Immature natural killer cell (primary cell): ENCODE measurements around the gene GPR17. TPM values are rescaled to one million over a fixed set of nuclear protein-coding genes. Genes with fewer than 3 reads are reported as not detected.

Experiments
- DNase-seq, 3 donors: peaks; one replicate each; pipeline ENCODE4 v3.0.0; 2022; ENCODE audit warnings: mixed read lengths in 1 of 3
- H3K27ac Mint-ChIP-seq, 6 donors: one replicate each; pipeline ENCODE4 v1.8.0; 2020; ENCODE audit warnings: mixed read lengths in 6 of 6, mild to moderate bottlenecking in 5 of 6, inconsistent platforms in 4 of 6, moderate library complexity in 3 of 6
- H3K27me3 Mint-ChIP-seq, 3 donors: one replicate each; pipeline ENCODE4 v1.8.0; 2020 to 2021; ENCODE audit warnings: low read depth in 3 of 3, mild to moderate bottlenecking in 3 of 3, mixed read lengths in 3 of 3, moderate library complexity in 3 of 3, inconsistent platforms in 1 of 3
- H3K36me3 Mint-ChIP-seq, 3 donors: one replicate each; pipeline ENCODE4 v1.8.0; 2020; ENCODE audit warnings: mixed read lengths in 3 of 3, inconsistent platforms in 2 of 3, mild to moderate bottlenecking in 2 of 3
- H3K4me1 Mint-ChIP-seq, 2 donors: one replicate each; pipeline ENCODE4 v1.8.0; 2020; ENCODE audit warnings: inconsistent platforms in 2 of 2, mild to moderate bottlenecking in 2 of 2, mixed read lengths in 2 of 2, moderate library complexity in 1 of 2
- H3K4me3 Mint-ChIP-seq, 5 donors: one replicate each; pipeline ENCODE4 v1.8.0; 2020; ENCODE audit warnings: mild to moderate bottlenecking in 5 of 5, mixed read lengths in 5 of 5, inconsistent platforms in 3 of 5, moderate library complexity in 3 of 5
- H3K9me3 Mint-ChIP-seq, 6 donors: one replicate each; pipeline ENCODE4 v1.8.0; 2020; ENCODE audit warnings: mild to moderate bottlenecking in 6 of 6, mixed read lengths in 6 of 6, inconsistent platforms in 4 of 6, moderate library complexity in 3 of 6
- polyA plus RNA-seq, 3 donors: library from polyadenylated mRNA; unstranded; fragments of 300-500 nt; fragmentation: Illumina TruSeq; gene quantifications; one replicate each; pipeline ENCODE4 v1.2.3, GENCODE V29; 2021

GPR17 gene
- polyA plus RNA-seq, 3 donors from 2014 or later = not detected

DNA sequence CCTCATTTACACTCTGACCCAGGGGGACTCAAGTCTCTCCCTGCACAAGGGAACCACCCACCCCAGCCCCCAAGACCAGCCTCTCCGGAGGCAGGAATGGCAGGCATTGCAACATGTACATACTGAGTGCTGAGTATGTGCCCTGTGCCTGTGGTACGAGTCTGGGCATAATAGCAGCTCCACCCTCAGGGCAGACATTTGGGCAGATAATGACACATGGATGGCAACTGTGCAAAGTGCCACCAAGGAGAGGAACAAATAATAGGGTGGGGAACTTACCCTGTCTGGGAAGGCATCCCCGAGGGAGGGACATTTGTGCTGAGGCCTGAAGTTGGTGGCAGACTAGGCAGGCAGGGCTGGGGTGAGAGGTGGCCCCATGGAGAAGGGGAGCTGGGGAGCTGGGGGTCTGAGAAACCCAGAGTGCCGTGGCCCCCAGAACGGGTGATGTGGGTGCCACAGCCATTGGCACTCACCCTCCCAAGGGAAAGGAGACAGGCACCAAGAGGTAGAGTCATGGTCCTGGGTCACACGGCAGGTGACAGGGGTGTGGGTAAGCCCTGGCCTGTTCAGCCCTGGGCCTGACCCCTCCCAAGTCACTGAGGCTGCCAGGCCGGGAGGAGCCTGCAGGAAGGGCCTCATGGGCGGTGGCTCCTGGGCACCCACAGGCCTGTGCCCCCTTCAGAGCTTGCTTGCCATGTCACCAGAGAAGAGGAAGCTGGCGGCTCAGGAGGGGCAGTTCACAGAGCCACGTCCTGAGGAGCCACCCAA lies 15.7 kb upstream of the GPR17 start:
- H3K36me3 Mint-ChIP-seq = no peaks in the 10 kb centered on the region
- H3K4me3 Mint-ChIP-seq = no peak overlapping the region
- no peaks in the 10 kb centered on the region for H3K4me1 Mint-ChIP-seq
- peaks cover 0 to 2% (median 0%) of the 10 kb centered on the region in 3 donors for H3K27me3 Mint-ChIP-seq
- H3K27ac Mint-ChIP-seq = no peak overlapping the region
- DNase-seq = no peak
- no peaks in the 10 kb centered on the region for H3K9me3 Mint-ChIP-seq

DNA sequence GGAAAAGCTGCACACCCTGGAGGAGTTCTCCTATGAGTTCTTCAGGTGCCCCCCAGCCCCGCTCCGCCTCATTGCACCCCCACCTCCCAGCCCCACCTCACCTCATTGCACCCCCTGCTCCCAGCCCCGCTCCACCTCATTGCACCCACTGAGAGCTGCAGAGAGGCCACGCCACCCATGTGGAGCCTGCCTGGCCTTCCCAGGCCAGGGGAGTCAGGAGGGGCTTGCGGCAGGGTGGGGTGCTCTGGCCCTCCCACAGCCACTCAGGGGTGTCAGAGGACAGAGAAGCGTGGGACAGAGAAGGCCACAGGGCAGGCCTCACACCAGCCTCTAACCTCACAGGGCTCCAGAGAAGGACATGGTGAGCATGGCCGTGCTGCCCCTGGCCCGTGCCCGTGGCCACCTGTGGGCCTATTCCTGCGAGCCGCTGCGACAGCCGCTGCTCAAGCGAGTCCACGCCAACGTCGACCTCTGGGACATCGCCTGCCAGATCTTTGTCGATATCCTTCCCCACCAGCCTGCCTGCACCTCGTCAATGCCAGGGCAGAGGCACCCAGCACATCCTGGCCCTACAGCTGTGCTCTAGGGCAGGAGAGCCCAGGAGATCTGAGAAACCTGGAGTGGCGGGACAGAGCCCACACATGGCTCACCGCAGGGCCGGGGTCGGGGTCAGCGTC lies 15.0 kb upstream of the GPR17 start:
- Mint-ChIP-seq H3K27ac (no peak overlapping the region), H3K4me1 (no peaks in the 10 kb centered on the region), H3K4me3 (no peak overlapping the region)

DNA sequence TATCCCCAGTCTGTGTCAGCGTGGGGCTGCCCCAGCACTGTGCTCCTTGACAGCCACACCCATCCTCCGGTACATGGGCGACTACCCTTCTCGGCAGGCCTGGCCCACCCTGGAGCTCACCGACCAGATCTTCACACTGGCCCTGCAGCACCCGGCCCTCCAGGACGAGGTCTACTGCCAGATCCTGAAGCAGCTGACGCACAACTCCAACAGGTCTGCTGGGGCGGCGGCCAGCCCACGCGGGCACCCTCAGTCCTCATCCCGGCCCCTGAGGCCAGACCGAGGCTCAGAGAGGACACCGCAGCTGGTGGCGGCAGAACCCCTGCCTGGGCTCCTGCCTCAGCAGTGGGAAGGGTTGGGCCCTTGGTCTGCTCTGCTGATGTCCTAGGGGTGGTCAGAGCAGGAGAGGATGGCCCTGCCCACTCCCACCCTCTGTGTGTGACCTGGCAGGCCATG lies 14.4 kb upstream of the GPR17 start:
- Mint-ChIP-seq H3K36me3 (no peaks in the 10 kb centered on the region), H3K4me1 (no peaks in the 10 kb centered on the region), H3K27me3 (peaks cover 0 to 2% (median 0%) of the 10 kb centered on the region in 3 donors), H3K4me3 (no peak overlapping the region), H3K27ac (no peak overlapping the region), H3K9me3 (no peaks in the 10 kb centered on the region)
- DNase-seq = no peak

More for the DNA sequence above, 15.0 kb upstream of the GPR17 start:
- DNase-seq = no peak
- Mint-ChIP-seq H3K36me3 (no peaks in the 10 kb centered on the region), H3K27me3 (peaks cover 0 to 2% (median 0%) of the 10 kb centered on the region in 3 donors), H3K9me3 (no peaks in the 10 kb centered on the region)

DNA sequence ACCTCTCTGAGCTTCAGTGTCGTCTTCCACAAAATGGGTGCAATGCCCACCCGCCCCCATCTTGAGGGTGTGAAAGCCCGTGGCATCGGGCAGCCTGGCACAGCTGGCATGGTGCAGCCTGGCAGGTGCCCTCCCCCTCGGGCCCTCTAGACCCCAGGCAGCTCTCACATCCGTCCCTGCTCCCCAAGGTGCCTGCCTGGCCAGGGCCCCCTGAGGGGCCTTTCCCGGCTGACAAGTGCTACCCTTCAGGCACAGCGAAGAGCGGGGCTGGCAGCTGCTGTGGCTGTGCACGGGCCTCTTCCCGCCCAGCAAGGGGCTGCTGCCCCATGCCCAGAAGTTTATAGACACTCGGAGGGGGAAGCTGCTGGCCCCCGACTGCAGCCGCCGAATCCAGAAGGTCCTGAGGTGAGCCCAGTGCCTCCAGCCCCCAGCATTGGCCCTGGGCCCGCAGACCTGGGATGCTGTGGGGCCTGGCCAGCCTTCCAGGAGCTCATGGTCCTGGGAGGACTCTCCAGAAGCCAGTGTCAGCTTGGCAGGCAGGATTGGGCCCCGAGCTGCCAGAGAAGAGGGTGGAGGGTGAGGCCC lies 13.9 kb upstream of the GPR17 start:
- Mint-ChIP-seq H3K27ac (no peak overlapping the region), H3K9me3 (no peaks in the 10 kb centered on the region), H3K27me3 (peaks cover 0 to 2% (median 0%) of the 10 kb centered on the region in 3 donors), H3K4me3 (no peak overlapping the region), H3K36me3 (no peaks in the 10 kb centered on the region), H3K4me1 (no peaks in the 10 kb centered on the region)
- DNase-seq = no peak

DNA sequence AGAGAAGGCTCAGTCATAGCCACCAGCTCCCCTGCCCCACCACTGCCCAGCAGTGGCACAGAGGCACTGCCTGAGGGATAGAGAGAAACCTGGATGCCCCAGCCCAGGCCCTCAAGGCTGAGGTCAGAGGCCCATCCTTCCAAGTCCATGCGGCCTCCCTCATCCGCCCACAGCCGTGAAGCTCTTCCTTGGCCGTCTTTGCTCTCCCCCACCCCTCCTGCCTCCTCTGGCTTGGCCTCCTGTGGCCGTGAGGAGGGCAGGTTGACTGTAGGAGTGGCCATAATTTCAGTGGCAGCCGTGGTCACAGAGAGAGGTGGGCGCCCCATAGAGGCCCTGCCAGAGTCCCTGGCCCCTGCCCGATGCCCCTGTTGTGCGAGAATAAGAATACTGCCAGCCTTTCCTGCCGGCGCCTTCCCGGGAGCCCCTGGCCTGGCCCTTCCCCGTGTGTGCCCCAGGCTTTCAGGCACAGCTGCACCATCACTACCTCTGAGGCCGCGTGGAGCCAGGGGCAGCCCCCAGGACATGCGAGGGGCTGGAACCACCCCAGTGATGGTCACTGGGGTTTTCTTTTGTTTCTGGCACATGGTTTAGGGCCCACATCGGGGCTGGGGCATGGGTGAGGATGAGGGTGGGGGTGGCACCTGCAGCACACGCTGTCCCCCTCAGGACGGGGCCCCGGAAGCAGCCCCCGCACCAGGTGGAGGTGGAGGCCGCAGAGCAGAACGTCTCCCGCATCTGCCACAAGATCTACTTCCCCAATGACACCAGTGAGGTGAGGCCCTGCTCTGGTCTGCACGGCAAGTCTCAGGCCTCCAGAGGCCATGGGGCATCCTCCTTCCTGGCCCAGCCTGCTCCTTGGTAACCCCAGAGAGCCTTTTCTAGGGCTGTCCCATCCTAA lies 13.1 kb upstream of the GPR17 start:
- Mint-ChIP-seq H3K9me3 (no peaks in the 10 kb centered on the region), H3K27ac (no peak overlapping the region), H3K27me3 (peaks cover 0 to 2% (median 0%) of the 10 kb centered on the region in 3 donors), H3K4me1 (no peaks in the 10 kb centered on the region), H3K36me3 (no peaks in the 10 kb centered on the region), H3K4me3 (no peak overlapping the region)
- DNase-seq = no peak

DNA sequence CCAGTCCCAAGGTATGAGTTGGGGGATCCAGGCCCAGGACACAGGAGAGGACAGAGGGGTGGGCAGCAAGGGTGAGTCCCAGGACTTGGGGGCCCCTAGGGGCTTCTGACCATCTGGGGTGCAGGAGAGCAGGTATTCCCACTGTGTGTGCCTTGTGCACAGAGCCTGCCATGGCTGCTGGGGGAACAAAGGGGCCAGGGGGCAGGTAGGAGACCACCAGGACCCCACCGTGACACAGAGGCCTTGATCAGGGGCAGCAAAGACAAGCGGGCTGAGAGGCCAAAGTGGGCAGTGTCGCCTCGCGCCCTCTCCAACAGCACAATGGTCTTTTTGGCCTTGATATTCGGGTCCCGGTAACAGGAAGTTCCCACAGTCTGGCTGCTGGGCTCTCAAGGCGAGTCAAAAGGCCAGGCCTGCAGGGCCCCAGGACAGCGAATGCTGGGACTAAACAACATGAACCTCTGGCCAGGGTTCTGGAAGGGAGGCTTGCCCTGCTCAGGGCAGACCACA lies 12.3 kb upstream of the GPR17 start:
- no peak for DNase-seq
- H3K27me3 Mint-ChIP-seq = no peaks in the 10 kb centered on the region
- H3K4me1 Mint-ChIP-seq = no peaks in the 10 kb centered on the region
- H3K36me3 Mint-ChIP-seq = no peaks in the 10 kb centered on the region
- H3K27ac Mint-ChIP-seq = no peak overlapping the region
- H3K9me3 Mint-ChIP-seq = no peaks in the 10 kb centered on the region
- H3K4me3 Mint-ChIP-seq = no peak overlapping the region

DNA sequence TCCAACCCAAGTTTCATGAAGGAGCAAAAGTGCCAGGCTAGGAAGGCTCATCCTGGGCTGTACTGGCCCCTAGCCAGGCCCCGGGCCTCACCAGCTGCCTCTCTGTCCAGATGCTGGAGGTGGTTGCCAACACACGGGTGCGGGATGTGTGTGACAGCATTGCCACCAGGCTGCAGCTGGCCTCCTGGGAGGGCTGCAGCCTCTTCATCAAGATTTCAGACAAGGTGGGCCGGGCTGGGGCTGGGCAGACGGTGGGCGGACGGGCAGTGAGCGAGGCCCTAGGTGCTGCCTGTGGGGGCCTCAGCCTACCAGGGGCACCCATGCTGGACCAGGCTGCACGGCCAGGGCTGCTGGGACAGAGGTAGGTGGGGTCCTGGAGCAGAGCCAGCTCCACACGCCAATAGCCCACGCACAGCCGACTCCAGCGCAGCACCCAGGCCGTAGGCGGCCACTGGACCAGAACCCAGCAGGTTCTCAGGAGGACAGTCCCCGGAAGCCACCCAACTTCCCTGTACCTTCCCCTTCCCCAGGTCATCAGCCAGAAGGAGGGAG lies 11.8 kb upstream of the GPR17 start:
- Mint-ChIP-seq H3K27me3 (no peaks in the 10 kb centered on the region), H3K4me3 (no peak overlapping the region), H3K4me1 (no peaks in the 10 kb centered on the region), H3K27ac (no peak overlapping the region), H3K9me3 (no peaks in the 10 kb centered on the region), H3K36me3 (no peaks in the 10 kb centered on the region)
- no peak for DNase-seq

DNA sequence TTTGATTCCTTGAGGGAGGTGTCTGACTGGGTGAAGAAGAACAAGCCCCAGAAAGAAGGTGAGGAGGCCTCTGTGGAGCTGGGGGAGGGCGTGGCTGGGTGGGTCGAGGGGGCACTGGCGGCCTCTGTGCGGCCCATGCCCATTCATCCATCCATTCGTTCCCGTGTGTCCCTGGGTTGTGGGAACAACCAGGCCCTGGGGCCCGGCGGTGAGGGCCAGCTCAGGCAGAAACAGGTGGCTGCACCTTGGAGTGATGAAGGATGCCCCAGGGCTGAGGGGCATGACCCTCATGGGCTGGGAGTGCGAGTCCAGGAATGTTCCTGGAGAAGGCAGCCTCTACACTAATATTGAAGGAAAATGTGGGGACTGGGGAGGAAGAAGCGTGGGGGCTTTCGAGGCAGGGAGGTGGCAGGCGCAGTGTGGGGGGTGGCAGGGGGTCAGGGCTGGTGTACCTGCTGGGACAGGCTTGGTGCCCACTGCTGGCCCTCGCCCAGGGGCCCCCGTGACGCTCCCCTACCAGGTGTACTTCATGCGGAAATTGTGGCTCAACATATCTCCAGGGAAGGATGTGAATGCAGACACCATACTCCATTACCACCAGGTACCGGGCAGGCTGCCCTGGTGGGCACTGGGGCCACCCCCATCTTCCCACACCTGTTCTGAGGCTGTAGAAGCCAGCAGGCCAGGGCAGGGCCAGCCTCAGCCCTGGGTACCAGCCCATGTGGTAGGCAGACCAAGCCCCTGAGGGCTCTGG lies 11.2 kb upstream of the GPR17 start:
- DNase-seq = no peak
- H3K27me3 Mint-ChIP-seq = no peaks in the 10 kb centered on the region
- no peaks in the 10 kb centered on the region for H3K9me3 Mint-ChIP-seq
- H3K27ac Mint-ChIP-seq = no peak overlapping the region
- H3K36me3 Mint-ChIP-seq = no peaks in the 10 kb centered on the region
- no peak overlapping the region for H3K4me3 Mint-ChIP-seq
- no peaks in the 10 kb centered on the region for H3K4me1 Mint-ChIP-seq

DNA sequence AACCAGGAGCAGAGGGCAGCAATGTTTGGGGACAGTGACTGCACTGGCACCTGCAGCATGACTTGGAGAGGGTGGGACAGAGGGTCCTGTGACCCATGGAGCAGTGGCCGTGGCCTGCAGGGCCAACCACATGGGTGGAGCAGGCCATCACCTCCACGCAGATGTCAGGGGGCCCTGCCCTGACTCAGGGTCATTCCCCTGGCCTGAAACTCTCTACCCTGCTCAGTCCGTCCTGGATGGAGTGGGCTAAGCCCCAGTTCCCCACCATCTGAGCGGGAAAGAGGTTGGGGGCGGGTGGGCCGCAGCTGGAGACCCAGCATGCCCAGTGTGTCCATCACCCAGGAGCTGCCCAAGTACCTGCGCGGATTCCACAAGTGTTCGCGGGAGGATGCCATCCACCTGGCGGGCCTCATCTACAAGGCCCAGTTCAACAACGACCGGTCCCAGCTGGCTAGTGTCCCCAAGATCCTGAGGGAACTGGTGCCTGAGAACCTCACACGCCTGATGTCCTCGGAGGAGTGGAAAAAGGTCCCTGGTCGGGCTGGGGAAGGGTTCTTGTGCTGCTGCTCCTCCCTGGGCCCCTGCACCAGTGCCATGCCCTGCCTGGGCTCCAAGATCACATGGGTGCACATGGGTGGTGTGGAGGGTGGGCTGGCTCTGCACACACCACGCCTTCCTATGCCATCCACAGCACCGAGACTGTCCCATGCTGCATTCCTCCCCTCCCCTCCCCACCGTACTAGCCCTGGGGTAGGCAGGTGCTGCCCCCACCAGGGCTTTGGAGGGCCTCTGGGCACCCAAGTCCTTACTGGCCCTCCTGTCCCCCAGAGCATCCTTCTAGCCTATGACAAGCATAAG lies 10.3 kb upstream of the GPR17 start:
- no peak for DNase-seq
- Mint-ChIP-seq H3K4me3 (no peak overlapping the region), H3K9me3 (no peaks in the 10 kb centered on the region), H3K4me1 (no peaks in the 10 kb centered on the region), H3K27ac (no peak overlapping the region), H3K27me3 (no peaks in the 10 kb centered on the region), H3K36me3 (no peaks in the 10 kb centered on the region)

DNA sequence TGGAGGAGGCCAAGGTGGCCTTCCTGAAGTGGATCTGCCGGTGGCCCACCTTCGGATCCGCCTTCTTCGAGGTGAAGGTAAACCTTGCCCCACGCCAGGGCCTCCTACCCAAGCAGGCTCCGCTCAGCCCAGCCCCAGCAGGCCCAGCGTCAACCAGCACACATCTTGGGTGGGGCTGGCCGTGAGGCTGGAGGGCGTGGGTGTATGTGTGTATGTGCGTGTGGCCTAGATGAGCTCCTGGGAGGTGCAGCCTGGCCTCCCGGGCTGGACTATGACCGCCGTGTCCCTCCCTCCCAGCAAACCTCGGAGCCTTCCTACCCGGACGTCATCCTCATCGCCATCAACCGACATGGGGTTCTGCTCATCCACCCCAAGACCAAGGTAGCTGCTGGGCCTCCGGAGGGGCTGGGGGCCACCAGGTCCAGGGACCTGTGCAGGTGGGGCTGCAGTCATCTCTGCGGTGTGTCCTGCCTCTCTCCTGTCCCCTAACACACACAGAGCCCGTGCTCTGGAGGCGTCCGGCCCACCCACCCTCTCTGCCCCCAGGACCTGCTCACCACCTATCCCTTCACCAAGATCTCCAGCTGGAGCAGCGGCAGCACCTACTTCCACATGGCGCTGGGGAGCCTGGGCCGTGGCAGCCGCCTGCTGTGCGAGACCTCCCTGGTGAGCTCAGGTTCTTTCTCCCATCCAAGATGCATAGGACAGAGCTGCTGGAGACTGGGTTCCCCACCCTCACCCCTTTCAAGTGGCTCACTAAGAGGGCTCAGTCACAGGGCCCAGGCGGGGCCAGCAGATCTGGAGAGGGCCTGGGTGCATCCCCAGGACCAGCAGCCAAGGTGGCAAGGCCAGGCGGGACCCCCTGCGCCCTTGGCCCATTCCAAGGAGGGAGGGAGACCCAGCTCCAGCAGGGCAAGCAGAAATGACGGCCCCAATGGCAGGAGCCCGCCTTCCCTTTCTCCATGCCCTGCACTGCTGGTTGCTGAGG lies 9.4 kb upstream of the GPR17 start:
- Mint-ChIP-seq H3K36me3 (no peaks in the 10 kb centered on the region), H3K4me3 (no peak overlapping the region), H3K27me3 (no peaks in the 10 kb centered on the region), H3K4me1 (no peaks in the 10 kb centered on the region), H3K27ac (no peak overlapping the region), H3K9me3 (no peaks in the 10 kb centered on the region)
- DNase-seq = no peak

DNA sequence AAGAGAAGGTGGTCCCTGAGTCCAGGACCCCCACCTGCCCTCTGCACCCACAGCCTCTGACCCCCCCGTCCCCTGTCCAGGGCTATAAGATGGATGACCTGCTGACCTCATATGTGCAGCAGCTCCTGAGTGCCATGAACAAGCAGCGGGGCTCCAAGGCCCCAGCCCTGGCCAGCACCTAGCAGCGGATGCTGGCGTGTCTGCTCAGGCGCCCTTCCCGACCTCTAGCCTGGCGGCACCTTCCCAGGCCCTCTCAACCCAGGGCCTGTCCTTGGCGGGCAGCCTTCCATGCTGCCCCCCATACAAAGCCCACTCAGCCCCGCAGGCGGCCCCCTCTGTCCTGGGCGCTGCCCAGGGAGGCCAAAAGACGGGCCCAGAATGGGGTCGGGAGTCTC lies 8.7 kb upstream of the GPR17 start:
- Mint-ChIP-seq H3K36me3 (no peaks in the 10 kb centered on the region), H3K4me3 (no peak overlapping the region), H3K27ac (no peak overlapping the region), H3K27me3 (no peaks in the 10 kb centered on the region), H3K4me1 (no peaks in the 10 kb centered on the region), H3K9me3 (no peaks in the 10 kb centered on the region)
- no peak for DNase-seq
